HG02623 (cell line): ENCODE data around the gene IGF2.
"Not testable (repeated sequence)": the region's sequence is repeated elsewhere in the genome, so short reads cannot be mapped to it uniquely, and the experiment has no call there.

Experiments used
- ATAC-seq: cut with Tn5 transposase; IDR thresholded peaks from one replicate; pipeline ENCODE4 v1.9.1; 2021; ENCODE audit warnings: moderate library complexity; ENCODE audit not compliant: unreplicated experiment

The IGF2 gene

GRCh38 chr11:2124736-2125484, 14.3 kb downstream of the IGF2 start:
- not testable (repeated sequence) for ATAC-seq

DNA sequence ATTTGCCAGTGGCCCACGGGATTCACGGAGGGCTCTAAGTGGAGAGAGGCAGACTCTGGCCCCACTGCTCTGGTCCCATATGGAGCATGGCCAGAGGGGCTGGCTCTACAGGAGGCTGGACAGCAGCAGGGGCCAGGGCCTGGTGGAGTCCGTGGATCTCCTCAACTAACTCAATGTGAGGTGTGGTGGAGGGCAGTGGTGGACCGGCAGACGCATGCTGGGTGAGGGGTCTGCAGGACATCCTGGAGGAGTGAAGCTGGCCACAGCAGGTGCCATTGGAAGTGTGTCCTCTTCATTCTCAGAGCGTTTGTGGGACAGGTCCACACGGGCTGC, 15.6 kb downstream of the IGF2 start:
- no peak for ATAC-seq

- no peak for ATAC-seq
Measured at GRCh38 chr11:2122907-2123627, 16.1 kb downstream of the IGF2 start.

GRCh38 chr11:2122222-2122906, 16.8 kb downstream of the IGF2 start:
- no peak for ATAC-seq

- no peak for ATAC-seq
Measured at GRCh38 chr11:2121227-2122130, 17.7 kb downstream of the IGF2 start.

- no peak for ATAC-seq
Measured at GRCh38 chr11:2120359-2121100, 18.7 kb downstream of the IGF2 start.

GRCh38 chr11:2118677-2119076, 20.5 kb downstream of the IGF2 start:
- ATAC-seq, result no peak

DNA sequence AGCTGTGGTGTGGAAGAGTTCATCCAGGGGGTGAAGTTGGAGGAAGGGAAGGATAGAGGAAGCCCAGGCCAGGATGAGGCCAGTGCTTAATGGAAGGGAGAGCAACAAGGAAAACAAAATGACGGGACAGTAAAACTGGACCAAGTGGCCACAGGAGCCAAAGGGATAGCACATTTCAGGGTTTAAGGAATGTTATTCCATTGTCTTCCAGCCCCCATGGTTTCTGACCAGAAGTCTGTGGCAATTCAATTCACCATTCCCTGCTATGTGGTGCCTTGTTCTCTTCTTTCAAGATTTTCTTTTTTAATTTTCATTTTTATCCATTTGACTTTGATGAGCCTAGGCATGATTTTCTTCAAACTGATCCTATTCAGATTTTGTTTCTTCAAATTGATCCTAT, 22.5 kb downstream of the IGF2 start:
- ATAC-seq, result no peak

- no peak for ATAC-seq
Measured at GRCh38 chr11:2115308-2115707, 23.9 kb downstream of the IGF2 start.

GRCh38 chr11:2114430-2115241, 24.6 kb downstream of the IGF2 start:
- ATAC-seq, result no peak

GRCh38 chr11:2113776-2114175, 25.4 kb downstream of the IGF2 start:
- no peak for ATAC-seq

- no peak for ATAC-seq
Measured at GRCh38 chr11:2110521-2110920, 28.7 kb downstream of the IGF2 start.

DNA sequence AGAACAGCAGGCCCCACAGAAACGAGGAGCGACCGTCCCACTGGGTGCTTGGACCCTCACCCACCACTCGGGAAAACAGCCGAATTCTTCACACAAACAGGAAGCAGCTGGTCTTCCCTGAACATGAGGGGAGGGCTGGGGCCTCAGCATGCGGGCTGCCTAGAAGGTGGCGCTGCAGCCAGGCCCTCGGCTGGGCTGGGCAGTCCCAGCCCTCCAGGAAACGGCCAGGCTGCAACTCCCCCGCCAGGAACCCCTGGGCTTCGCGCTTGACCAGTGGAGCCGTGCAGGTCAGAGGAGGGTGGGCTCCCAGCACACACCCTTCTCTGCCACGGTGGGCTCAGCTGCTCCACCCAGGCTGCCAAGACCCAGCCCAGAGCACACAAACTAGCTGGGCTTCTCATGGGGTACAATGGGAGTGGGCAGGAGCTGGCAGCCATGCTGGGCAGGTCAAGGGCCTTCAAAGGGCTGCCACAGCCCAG, 29.6 kb downstream of the IGF2 start:
- ATAC-seq, result no peak

- ATAC-seq, result no peak
Measured at GRCh38 chr11:2108675-2109491, 30.3 kb downstream of the IGF2 start.

DNA sequence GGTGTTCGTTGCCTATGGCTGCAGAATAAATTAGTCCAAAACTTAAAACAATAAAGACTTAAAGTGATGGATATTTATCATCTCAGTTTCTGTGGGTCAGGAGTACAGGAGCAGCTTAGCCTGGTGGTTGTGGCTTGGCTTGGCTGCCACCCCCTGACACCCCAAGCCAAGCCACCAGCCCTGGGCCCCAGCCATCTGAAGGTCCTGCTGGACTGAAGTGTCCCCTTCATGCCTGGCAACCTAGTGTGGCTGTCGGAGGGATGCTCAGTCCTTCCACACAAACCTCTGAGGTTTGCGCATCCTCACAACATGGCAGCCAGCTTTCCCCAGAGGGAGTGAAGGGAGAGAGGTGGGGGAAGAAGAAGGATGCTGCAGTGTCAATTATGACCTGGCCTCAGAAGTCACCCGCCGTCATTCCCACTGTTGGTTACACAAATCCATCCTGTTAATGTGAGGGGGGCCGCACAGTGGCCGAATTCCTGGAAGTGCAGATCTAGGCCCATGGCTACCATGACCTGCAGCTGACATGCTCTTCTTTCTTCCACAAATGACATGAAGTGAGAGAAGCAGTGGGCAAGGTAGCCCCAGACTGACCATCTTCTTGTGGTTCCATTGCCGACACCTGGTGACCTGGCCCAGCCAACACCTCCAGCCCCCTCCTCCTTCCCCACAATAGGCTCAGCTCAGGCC, 31.1 kb downstream of the IGF2 start:
- ATAC-seq, result no peak

- no peak for ATAC-seq
Measured at GRCh38 chr11:2107521-2107920, 31.7 kb downstream of the IGF2 start.

DNA sequence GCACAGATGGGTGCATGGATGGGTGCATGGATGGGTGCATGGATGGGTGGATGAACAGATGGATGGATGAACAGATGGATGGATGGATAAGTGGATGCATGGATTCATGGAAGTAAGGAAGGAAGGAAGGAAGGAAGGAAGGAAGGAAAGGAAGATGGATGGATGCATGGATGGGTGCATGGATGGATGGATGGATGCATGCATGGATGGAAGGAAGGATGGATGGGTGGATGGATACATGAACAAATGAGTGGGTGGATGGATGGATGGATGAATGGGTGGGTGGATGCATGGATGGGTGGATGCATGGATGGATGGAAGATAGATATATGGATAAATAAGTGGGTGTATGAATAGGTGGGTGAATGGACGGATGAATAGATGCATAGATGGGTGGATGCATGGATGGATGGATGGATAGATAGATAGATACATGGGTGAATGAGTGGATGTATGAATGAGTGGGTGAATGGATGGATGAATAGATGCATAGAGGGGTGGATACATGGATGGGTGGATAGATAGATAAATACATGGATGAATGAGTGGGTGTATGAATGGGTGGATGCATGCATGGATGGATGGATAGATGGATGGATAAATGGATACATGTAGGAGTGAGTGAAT, 32.5 kb downstream of the IGF2 start:
- no peak for ATAC-seq
